ENCODE data around the gene DSC2.

DNA sequence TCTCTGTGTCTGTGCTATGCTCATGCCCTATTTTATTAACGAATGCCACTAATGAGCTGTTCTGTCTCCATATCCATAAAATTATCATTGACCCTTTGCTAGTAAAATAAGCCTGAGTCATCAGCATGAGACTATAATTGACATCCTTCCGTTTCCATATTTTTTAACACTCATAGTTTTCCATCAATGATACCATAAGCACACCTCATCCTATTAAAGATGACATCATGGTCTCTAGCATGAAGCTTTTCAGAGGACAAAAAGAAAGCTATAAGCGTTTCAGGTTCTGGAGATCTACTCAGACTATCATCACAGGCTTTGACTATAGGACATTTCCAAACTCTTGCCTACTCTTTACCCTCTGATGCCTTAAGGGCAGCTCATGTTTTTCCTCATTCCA lies 1.2 kb upstream of the DSC2 start:
- TF ChIP-seq CTCF (IDR thresholded peaks at IDR 0.05) (no peak), POLR2A (IDR thresholded peaks at IDR 0.05) (no peak)
